Muscle of arm (tissue), 12 donors: ENCODE measurements around the gene SPRY1. TPM values are rescaled to one million over a fixed set of nuclear protein-coding genes. Genes with fewer than 3 reads are reported as not detected.

ENCODE experiments used
- DNase-seq: peaks from one replicate; pipeline ENCODE4 v3.0.0-alpha.2; 2013
- polyA plus RNA-seq, 12 donors: library from polyadenylated mRNA; unstranded; fragments of 120-200 nt; gene quantifications; one replicate each; pipeline ENCODE4 v1.2.1, GENCODE V29; 2013; ENCODE audit not compliant: insufficient read length in 12 of 12

SPRY1 gene
- polyA plus RNA-seq, 12 donors: 120 to 873 (median 160) TPM

DNA sequence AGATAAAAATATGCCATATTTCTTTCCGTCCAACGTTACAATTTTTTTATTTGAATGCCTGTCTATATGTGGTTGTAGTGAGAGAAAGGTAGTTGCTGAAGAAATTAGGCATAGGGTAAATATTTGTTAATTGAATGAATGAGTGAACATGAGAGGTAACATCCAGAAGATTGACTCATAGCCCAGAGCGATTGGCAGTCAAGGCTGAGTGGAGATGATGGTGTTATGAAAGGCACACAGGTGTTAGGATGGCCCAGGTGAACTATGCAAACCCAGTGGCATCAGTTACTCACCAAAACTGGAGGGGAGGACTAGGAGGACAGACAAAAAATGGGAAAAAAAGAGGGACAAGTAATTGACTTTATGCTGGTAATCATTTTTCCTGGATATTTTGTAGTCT, 31.7 kb upstream of the SPRY1 start:
- DNase-seq: no peak

DNA sequence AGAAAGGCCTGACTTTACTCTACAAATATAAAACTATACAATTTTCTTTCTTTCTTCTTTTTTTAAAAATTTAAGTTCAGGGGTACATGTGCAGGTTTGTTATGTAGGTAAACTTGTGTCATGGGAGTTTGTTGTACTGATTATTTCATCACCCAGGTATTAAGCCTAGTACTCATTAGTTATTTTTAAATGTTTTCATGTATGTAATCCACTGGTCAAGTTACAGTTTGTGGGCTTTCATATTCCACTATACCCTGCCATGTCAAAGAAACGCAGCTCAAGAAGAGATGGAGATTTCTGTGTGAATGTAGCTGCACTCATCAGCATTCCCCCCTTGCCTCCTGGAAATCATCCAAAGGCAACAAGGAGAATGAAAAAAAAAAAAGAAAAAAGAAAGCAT, 31.2 kb upstream of the SPRY1 start:
- DNase-seq: no peak

DNA sequence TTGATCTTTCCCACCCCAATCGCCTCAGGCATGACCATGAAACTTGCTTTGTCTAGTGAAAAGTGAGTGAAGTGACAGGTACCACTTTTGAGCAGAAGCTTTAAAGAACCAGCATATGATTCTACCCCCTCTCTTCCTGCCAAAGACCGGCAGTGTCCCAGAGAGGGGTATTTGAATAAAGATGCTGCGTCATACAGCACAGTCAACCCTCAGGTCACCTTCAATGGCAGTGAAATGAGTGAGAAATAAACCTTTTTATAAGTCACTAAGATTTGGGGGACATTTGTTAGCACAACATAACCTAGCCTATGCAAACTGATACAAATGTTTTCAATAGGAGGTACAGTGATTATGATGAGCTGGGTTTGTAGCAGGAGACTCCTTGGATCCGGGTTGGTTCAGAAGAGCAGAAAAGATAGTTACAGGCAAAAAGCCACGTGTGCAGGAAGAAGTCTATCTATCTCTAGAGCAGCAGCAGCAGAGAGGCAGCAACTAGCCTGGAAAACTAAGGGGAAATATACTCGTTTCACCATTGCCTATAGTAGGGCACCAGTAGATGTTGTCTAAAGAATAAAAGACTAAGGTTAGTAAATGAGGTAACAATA, 30.3 kb upstream of the SPRY1 start:
- no peak for DNase-seq

DNA sequence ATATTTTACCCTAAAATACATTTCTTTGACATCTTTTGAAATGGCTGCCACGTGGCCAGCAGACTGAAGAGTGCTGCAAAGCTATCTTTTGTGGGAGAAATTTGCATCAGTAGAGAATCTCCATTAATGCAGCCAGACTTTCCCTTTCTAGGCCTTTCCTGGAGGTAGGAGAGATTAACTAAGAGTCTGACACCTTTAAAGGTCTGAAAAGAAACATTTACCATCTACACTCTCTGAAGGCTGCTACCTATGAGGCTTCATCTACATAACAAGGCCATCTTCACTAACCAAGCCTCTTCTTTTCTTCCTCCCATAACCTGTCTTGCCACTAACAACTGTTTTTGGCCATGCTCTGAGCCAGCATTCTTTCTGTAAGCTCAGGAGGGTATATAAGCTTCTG, 17.8 kb upstream of the SPRY1 start:
- no peak for DNase-seq

DNA sequence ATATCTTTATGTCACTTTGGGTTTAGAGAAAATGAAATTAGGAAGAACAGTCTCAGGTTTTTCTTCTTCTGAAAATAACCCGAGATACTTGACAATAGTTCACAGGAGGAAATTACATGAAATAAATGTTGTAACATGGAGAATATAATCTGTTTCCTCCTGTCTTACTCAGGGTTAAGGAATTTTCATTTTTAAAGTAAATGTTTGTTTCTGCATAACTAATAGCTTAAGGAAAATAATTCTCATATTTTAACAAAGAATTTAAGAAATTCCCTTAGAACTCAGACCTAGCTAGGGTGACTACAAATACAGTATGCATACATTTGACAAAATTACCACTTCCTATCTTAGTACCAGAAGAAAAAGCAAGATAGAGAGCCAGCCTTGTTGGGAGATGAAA, 17.2 kb upstream of the SPRY1 start:
- DNase-seq: no peak

DNA sequence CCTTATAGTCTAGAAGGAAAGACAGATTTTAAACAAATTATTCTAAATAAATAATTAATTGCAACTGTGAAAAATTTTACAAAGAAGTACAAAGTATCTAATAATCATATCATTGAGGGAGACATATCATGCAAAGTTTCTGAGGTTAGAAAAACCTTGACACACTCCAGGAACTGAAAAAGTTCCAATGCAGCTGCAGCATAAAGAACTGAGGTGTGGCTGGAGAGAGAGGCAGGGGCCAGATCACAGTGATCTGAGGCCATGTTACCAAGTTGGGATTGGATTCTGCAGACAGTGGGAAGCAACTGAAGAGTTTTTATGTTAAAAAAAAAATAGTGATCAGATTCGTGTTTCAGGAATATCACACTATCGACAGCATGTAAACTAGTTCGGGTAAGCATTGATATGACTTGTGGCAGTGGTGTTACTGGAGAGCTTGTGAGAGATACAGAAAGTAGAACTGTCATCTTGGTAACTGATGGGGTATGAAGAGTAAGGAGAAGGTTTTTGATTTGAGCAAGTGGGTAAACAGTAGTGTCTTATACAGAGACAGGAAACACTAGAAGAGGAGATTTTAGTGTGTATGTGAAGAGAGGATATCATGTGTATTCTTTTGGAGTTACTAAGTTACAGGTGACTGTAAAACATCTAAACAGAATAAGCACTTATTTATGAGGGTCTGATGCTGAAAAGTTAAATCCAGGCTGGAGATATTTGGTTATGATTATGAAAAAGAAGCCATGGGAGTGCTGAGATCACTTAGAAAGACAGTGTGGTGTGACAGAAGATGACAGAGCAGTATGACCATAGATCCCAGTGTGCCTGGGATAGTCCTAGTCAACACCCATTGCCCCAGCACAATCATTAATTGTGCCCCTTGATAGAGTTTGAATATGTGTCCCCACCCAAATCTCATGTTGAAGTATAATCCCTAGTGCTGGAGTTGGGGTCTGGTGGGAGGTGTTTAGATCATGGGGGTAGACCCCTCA, 15.6 kb upstream of the SPRY1 start:
- no peak for DNase-seq

DNA sequence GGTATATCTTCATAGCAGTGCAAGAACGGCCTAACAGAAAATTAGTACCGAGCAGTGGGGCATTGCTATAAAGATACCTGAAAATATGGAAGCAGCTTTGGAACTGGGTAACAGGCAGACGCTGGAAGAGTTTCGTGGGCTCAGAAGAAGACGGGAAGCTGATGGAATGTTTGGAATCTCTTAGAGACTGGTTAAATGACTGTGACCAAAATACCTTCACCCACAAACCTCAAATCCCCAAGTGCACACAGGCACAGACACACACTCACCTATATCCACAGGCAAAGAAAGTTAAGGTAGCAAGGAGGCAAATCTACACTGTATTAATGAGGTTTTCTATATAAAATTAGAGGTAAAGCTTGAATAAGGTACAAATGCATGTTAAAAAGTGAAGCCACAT, 14.6 kb upstream of the SPRY1 start:
- no peak for DNase-seq

DNA sequence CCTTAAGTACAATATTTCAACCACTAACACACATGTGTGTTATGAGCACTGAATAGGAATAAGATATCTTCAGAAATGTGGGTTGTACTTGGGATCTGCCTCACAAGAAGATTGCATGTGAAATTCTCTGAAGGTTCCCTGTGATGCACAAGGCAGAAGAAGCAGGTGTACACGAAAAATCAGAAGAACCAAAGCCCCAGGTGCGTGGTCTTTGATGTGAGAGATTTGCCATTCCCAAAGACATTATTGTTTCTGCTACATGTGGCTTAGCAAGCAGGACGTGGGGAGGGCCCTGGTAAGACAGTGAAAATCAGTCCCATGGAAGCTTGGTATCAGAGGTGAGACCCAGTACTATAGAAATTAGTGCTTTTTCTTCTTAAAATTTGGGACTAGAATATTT, 13.0 kb upstream of the SPRY1 start:
- no peak for DNase-seq

DNA sequence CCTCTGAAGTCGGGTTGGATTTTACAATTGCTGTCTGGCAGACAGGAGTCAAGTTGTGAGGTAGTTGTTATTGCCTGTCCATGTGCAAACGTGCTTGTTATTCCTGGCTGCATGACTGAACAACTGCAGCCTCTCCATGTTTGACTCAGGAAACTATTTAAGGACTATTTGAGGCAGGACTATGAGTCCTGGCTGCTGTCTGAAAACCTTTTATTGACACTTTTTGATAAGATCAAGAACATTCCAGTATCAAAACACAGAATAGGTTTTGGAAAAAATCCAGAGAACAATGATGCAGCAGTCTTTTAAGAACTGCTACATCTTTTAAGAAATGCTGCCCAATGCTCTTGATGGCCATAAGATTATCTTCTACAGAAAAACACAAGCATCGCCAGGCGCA, 10.0 kb upstream of the SPRY1 start:
- no peak for DNase-seq

DNA sequence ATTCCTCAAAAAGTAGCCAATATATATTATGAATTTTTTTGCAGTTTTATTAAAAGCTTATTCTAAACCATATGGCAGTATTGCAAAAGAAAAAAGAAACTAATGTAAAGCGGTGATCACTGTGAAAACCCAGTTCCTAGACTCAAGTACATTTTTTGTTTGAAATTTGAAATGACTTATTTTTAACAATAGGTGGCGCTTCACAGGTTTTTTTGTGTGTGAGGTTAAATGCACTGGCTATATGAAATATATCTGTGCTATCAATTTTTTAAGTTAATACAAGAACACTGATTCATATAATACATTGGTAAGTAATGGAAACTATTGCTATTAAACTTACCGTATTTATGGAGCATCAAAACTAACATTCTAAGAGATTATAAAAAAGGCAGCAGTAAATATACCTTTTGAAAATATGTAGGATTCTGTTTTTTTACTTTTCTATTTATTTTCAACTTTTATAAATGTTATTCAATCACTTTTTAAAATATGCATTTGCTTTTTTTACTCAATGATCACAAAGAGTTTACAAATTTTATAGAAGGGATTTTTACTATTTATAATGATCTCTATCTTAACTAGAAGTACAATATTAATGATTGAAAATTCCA, 5.6 kb upstream of the SPRY1 start:
- DNase-seq: no peak

DNA sequence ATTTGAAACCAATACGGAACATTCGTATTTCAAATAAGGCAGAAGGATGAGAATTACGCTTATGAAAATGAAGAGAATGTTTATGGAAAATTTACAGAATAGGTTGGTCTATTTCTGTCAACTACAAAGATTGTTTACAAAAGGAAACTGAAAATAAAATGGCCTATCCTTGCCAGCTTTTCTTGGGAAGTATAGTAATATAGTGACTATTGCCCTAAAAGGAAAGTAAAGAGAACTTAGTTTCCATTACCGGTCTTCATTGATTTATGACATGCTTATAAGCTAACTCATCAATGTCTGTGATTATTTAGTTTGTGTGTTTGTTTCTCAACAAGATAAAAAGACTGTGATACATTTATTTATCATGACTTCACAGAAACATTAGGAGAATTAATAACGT, 2.9 kb upstream of the SPRY1 start:
- DNase-seq: no peak

DNA sequence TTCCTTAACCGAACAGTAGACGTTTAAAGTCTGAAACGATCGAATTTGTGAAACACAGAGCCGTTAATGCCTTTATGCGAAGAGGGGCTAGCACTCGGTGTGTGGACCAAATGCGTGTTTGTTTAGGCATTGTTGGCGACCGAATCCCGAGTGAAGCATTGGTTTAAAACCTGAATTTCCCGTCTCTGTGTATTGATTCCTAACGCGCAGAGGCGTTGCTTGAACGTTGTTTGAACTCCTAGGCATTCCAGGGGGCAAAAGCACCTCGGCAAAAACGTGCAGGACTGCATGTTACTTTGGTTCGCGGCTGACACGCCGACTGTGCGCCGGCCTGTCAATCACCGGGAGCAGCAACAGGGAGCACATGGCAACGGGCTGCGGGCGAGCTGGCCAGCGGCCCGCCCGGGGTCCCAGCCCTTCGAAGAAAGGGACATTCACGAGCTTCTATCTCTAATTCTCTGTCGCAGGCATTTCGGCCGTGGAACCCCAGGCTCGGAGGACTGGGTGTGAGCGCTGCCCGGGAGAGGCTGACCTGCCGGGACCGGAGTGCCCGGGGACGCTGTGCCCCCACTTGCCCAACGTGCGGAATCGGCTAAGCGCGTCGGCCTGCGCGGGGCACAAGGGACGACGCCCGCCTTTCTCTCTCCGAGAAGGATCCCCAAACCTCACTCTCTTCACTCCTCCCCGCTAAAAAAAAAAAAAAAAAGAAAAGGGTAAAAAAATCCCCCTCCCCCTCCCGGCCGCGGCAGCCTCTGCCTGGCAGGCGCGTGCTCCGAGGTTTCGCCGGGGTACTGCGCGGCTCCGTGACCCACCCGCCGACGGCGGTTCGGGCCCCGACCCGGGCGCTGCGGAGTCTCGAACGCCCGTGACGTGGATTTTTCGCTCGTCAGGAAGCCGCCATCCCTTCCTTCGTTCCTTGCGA, 810 bp downstream of the SPRY1 start:
- DNase-seq: peak; percentile 67

DNA sequence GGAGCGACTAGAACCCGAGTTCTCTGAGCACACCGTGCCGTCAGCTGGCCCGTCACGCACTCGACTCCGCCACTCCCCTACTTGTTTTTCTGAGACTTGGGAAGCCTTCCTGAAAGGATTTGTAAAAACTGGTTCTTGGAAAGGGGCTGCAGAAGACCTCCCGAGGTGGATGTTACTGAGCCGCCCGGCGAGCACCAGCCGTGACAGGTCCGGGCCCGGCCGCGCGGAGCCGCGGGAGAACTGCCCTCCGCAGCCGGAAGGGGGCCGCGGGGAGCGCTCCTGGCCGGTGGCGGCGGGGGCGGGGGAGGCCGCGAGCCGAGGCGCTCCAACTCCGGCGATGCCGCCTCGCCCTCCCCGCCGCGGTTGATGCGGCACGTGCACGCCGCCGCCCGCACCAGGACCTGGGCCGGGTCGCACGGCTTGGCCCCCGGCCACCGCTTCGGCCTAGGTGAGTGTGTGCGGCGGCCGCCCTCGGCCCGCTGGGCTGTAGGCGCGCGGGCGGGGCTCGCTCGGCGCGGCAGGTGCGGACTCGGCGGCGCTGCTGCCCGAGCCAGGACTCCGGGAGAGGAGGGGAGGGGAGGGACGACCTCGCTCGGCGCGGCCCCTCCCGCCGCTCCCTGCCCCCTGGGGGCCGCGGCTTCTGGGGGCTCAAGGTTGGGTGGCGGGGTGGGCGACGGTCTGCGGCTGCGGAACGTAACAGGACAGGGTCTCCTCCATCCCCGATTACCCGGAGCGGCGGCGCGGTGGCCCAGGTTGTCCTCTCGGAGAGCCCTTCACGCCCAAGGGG, 1.7 kb downstream of the SPRY1 start:
- peak; percentile 61 for DNase-seq

DNA sequence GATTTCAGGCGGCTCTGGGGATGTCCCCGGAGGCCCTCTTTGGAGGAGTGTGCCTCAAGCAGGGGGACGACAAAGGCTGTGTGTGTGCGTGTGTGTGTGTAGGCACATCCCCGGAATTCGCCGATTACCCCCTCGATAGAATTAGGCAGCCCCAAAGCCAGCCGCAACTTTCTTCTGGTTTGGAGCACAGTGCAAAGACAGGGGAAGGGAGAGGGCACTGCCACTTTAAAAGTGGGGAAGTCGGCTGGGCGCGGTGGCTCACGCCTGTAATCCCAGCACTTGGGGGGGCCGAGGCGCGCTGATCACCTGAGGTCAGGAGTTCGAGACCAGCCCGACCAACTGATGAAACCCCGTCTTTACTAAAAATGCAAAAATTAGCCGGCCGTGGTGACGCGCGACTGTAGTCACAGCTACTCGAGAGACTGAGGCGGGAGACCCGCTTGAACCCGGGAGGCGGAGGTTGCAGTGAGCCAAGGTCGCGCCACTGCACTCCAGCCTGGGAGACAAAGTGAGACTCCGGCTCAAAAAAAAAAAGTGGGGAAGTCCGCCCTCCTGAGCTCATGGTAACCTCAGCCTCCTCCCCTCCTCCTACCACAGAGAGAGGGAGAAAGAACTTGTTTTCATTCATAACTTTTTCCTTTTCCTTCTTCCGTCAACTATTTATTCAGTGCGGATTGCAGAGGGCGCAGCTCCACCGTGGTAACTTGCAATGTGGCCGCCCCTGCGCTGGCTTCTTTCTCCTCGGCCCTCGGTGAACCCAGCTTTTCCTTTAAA, 2.4 kb downstream of the SPRY1 start:
- DNase-seq: peak; percentile 51

DNA sequence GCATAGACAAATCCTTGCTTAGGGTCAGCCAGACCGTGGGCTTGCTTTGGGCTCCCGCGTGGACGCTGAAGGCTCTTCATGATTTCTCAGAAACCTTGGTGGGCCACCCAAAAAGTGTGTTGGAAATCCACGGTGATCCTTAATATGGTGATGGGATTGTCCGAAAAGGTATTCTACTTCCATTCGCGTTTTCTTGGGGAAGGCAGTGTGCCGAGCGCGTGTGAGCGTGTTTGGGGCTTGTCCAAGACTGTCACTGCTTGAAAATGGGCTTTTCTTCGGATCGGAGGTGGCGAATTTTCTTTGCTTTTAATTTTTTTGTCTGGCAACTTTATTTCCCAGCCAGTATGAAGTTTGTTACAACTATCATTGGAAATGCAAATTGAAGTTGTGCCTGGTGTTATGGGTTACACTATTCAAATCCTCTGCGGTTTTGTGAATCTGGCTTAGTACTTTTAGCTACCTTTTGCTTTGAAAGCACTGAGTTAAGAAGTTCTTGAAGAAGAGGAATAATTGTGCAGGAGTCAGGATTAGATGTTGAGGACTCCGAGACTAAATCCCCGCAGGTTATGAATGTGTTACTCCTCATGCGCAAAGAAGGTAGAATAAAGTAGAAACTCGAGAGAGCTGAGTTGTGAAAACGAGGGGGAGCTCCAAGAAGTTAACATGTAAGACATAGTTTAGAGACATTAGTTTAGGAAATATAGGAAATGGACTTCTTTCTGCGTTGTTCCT, 3.2 kb downstream of the SPRY1 start:
- peak; percentile 84 for DNase-seq

DNA sequence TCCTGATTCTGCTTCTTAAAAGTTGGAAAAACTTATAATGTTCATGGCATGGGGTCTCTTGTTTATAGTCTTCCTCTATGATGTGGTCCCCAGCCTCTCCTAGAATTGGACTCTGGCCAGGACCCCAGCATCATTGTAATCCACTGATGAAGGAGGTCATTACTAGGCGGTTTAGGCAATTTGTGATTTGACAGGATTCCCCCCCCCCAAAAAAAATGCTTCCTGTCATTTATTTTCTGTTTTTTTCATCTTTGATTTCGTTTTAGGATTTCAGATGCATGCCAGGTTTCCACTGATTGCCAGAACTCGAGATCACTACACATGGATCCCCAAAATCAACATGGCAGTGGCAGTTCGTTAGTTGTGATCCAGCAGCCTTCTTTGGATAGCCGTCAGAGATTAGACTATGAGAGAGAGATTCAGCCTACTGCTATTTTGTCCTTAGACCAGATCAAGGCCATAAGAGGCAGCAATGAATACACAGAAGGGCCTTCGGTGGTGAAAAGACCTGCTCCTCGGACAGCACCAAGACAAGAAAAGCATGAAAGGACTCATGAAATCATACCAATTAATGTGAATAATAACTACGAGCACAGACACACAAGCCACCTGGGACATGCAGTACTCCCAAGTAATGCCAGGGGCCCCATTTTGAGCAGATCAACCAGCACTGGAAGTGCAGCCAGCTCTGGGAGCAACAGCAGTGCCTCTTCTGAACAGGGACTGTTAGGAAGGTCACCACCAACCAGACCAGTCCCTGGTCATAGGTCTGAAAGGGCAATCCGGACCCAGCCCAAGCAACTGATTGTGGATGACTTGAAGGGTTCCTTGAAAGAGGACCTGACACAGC, 4.9 kb downstream of the SPRY1 start:
- DNase-seq: peak; percentile 72

DNA sequence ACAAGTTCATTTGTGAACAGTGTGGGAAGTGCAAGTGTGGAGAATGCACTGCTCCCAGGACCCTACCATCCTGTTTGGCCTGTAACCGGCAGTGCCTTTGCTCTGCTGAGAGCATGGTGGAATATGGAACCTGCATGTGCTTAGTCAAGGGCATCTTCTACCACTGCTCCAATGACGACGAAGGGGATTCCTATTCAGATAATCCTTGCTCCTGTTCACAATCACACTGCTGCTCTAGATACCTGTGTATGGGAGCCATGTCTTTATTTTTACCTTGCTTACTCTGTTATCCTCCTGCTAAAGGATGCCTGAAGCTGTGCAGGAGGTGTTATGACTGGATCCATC, 5.5 kb downstream of the SPRY1 start:
- DNase-seq: no peak

DNA sequence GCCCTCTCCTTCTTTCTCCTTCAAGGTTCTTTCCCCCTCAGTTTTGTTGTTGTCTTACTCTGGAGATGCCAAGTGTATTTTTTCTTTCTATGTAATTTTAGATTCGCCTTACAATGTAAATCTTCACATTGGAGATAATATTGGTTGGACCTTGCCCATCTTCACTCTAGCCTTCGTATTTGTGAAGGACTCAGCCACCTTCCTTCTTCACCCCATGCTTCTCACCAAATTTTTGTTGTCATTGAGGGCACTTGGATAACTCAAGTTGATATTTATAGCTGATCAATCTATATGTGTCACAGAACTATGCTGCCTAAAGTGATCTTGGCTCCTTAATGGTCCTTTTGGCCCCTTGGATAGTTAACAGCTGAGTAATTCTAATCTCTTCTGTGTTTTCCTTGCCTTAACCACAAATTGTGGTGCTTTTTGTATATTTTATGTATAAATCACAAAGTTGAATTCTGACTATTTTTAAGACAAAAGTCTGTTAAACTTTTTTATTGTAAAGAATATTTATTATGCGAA, 6.5 kb downstream of the SPRY1 start:
- no peak for DNase-seq
